Measurements from ENCODE around the gene TGFBR3.

TGFBR3 gene

DNA sequence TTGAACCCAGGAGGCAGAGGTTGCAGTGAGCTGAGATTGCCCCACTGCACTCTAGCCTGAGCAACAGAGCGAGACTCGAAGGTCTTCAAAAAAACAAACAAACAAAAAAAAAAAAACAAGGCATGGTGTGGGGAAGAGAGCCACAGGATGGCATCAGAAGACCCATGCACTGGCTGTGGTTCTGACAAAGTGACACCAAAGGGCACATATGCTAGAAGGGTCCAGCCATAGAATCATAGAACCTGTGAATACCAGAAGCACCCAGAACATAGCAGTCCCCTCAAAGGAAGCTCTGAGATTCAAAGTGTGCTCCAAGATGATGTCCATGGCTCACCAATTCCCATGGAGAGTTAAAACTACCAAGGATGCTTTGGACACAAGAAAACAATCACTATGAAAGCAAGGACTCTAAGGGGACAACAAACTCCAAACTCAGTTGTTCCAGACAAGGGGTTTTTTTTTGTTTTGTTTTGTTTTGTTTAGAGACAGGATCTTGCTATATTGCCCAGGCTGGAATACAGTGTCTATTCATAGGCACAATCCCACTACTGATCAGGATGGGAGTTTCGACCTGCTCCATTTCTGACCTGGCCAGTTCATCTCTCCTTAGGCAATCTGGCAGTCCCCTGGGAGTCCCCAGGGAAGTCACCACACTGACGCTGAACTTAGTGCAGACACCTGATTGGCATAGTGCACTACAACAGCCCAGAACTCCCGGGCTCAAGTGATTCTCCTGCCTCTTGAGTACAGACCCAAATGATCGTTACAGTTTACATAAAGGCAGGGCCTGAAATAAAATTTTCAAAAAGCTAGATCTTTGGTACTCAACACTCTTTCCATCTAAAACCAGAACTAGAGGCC lies 56.4 kb downstream of the TGFBR3 start:
- DNase-seq = no peak
- no peaks in the 10 kb centered on the region for H3K9me3 Mint-ChIP-seq
- H3K27me3 Mint-ChIP-seq = no peaks in the 10 kb centered on the region
- H3K27ac Mint-ChIP-seq = no peak overlapping the region
- peaks cover 35% of the 10 kb centered on the region for H3K4me1 Mint-ChIP-seq (ENCODE audit: low read depth)
- no peaks in the 10 kb centered on the region for H3K36me3 Mint-ChIP-seq (ENCODE audit: low read depth)
- no peak overlapping the region for H3K4me3 Mint-ChIP-seq

DNA sequence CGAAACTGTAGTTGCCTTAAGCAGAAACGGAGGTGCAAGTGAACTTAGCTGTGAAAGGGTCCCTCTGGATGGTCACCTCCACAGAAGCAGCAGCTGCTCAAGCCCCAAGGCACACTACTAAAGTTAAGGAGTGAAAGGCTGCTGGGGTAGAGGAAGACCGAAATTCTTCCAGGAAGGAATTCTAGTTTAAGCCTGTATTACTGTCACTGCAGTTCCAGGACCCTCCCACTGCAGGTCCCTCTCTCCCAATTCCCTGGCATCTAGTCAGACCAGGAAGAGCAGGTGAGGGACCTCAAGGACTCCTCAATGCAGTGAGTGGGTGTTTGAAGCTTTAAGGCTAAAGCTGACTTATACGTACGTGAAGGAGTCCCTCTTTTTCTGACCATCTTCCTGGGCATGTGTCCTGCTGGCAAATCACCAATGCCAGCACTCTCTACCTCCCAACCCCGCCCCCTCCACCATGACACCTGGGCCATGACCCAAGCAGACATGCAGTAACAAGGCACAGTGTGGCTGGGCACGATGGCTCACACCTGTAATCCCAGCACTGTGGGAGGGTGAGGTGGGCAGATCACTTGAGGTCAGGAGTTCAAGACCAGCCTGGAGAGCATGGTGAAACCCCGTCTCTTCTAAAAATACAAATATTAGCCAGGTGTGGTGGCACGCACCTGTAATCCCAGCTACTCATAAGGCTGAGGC lies 57.2 kb downstream of the TGFBR3 start:
- Mint-ChIP-seq H3K4me3 (no peak overlapping the region), H3K27me3 (no peaks in the 10 kb centered on the region), H3K36me3 (ENCODE audit: low read depth) (no peaks in the 10 kb centered on the region), H3K9me3 (no peaks in the 10 kb centered on the region), H3K4me1 (ENCODE audit: low read depth) (peaks cover 35% of the 10 kb centered on the region), H3K27ac (no peak overlapping the region)
- DNase-seq = no peak

DNA sequence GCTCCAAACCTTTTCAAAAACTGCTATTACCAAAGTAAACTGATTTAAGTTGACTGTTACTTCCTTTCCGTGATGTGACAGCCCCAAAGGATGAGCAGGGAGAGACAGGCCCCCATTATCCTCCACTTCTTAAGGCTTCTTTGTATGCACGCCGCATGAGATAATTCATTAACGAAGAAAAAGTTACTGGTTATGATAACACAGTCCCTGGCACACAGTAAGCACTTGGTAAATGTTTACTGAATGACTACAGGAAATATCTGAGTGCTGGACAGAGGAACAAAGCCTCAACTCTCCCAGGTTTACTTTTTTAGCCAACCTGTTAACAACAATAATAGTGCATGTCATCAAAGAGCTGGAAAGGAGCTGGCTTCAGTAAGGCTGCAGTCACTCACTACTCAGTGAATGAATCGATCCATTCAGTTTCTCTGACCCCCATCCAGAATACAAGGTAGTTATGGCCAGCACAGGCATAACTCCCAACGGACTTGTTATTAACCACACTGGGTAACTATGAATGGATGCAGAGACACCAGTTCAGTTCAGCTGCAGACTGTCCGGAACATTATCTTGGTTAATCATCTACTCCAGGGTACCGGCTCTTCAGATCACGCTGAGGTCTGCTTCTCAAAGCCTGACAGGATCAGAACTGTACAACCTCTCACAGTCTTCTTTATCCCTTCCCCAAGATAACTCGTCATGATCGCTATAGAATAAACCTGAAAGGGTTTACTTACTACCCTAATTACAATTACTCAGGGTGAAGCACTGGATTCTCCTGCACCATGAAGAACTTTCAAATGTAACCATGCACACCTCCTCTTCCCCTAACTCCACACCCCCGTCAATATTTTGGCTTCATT lies 58.3 kb downstream of the TGFBR3 start:
- Mint-ChIP-seq H3K36me3 (ENCODE audit: low read depth) (no peaks in the 10 kb centered on the region), H3K27me3 (no peaks in the 10 kb centered on the region), H3K27ac (no peak overlapping the region), H3K9me3 (no peaks in the 10 kb centered on the region), H3K4me3 (no peak overlapping the region), H3K4me1 (ENCODE audit: low read depth) (peaks cover 41% of the 10 kb centered on the region)
- no peak for DNase-seq

DNA sequence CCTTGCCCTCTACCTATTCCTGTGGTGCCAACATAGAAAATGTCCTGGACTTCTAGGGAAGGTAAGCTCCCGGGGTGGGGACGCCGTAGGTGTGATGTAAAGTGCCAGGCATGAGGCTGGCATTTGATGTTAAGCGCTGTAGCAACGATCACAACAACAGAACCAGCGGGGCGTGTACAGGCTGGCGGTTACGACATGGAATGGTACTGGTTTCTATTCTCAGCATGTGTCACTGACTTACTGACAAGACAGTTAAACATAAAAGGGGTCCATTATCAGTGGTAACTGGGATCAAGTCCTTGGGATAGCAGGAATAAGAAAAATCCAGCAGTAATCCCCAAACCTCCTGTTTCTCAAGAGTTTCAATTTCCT lies 58.9 kb downstream of the TGFBR3 start:
- DNase-seq = no peak
- H3K27ac Mint-ChIP-seq = no peak overlapping the region
- no peaks in the 10 kb centered on the region for H3K27me3 Mint-ChIP-seq
- no peaks in the 10 kb centered on the region for H3K9me3 Mint-ChIP-seq
- H3K4me1 Mint-ChIP-seq (ENCODE audit: low read depth) = peaks cover 41% of the 10 kb centered on the region
- H3K4me3 Mint-ChIP-seq = no peak overlapping the region
- no peaks in the 10 kb centered on the region for H3K36me3 Mint-ChIP-seq (ENCODE audit: low read depth)

DNA sequence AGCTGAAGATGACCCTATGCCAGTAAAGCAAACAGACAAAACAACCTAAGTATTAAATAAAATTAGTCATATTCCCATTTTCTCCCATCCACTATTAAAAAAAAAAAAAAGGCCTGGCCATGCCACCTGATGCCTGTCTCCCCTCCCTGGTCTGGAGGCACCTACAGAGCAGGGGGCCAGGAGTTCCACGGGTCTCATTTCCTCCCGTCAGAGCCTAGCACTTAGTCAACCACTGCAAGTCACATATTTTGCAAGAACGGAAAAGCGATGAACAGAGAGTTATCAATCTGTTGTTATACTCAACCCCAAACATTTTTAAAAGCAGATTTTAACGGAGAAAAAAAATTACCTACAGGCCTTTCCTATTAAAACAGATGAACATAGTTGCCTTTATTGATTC lies 59.3 kb downstream of the TGFBR3 start:
- no peaks in the 10 kb centered on the region for H3K36me3 Mint-ChIP-seq (ENCODE audit: low read depth)
- H3K9me3 Mint-ChIP-seq = no peaks in the 10 kb centered on the region
- no peak for DNase-seq
- peaks cover 44% of the 10 kb centered on the region for H3K4me1 Mint-ChIP-seq (ENCODE audit: low read depth)
- no peak overlapping the region for H3K4me3 Mint-ChIP-seq
- no peak overlapping the region for H3K27ac Mint-ChIP-seq
- no peaks in the 10 kb centered on the region for H3K27me3 Mint-ChIP-seq

DNA sequence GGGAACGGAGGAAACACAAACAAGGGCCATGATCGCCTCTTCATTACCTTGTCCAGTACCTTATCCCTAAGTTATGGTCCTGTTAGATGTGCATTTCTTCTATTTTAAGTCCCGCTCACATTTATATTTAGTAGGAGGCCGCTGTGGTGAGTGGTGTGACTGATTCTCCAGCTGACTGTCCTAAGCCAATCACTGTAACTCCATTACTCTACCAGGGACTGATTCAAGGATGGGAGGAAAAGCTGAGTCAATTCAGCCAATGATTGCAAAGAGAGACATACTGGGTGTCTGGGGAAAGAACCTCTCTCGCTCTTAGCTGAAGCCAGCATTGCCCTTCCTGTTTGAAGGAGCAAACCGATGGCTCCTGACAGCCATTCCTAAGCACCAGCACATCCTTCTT lies 59.7 kb downstream of the TGFBR3 start:
- Mint-ChIP-seq H3K27ac (no peak overlapping the region), H3K4me1 (ENCODE audit: low read depth) (peaks cover 45% of the 10 kb centered on the region), H3K4me3 (no peak overlapping the region), H3K9me3 (no peaks in the 10 kb centered on the region), H3K36me3 (ENCODE audit: low read depth) (no peaks in the 10 kb centered on the region), H3K27me3 (no peaks in the 10 kb centered on the region)
- no peak for DNase-seq

DNA sequence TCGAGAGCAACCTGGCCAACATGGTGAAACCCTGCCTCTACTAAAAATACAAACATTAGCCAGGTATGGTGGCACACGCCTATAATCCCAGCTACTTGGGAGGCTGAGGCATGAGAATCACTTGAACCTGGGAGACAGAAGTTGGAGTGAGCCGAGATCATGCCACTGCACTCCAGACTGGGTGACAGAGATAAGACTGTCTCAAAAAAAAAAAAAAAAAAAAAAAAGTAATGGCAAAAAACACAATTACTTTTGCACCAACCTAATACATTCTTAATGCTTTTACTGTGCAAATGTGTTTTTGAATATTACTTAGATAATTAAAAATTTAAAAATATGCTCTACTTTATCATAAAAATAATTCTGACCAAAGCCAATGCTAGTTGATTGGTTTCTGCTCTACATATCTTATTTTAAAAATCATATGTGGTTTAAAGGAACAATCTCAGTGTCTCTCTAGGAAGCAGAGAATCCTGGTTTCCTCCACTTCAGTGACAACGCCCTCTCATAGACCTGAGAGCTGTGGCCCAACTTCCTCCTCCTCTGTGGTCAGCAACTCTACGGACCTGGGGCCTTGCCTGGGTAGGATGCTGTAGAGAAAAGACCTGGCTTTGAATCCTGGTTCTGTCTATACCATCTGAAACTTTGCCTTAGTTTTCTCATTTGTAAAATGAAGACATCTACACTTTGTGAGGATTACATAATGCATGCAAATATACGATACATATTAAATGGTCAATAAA lies 64.7 kb downstream of the TGFBR3 start:
- DNase-seq = no peak
- Mint-ChIP-seq H3K4me1 (ENCODE audit: low read depth) (peaks cover 35% of the 10 kb centered on the region), H3K4me3 (no peak overlapping the region), H3K27me3 (no peaks in the 10 kb centered on the region), H3K9me3 (no peaks in the 10 kb centered on the region), H3K36me3 (ENCODE audit: low read depth) (no peaks in the 10 kb centered on the region), H3K27ac (no peak overlapping the region)

DNA sequence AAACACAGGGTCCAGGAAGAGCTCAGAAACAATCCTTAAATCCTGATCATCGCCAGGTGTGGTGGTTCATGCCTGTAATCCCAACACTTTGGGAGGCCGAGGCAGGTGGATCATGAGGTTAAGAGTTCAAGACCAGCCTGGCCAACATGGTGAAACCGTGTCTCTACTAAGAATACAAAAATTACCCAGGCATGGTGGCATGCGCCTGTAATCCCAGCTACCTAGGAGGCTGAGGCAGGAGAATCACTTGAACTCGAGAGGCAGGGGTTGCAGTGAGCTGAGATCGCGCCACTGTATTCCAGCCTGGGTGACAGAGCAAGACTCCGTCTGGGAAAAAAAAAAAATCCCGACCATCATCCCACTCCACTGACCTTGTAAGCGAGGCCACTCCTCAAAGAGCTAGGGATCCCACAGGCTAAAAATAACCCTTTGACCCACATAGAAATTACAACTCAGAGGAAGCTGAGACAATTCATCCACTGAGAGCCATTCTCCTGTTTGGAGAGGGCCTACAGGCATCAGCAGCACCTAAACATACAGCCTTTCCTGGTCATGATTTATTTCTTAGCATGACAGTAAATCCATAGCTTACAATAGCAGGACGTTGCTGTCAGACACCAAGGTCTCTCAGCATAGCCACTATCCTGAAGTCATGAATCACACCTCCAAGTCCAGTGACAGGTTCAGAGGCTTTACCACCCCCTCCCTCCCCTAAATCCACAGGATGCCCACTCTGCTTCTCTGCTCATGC lies 66.7 kb downstream of the TGFBR3 start:
- no peaks in the 10 kb centered on the region for H3K36me3 Mint-ChIP-seq (ENCODE audit: low read depth)
- no peak overlapping the region for H3K27ac Mint-ChIP-seq
- H3K4me3 Mint-ChIP-seq = no peak overlapping the region
- DNase-seq = no peak
- H3K4me1 Mint-ChIP-seq (ENCODE audit: low read depth) = peaks cover 38% of the 10 kb centered on the region
- no peaks in the 10 kb centered on the region for H3K9me3 Mint-ChIP-seq
- H3K27me3 Mint-ChIP-seq = no peaks in the 10 kb centered on the region

DNA sequence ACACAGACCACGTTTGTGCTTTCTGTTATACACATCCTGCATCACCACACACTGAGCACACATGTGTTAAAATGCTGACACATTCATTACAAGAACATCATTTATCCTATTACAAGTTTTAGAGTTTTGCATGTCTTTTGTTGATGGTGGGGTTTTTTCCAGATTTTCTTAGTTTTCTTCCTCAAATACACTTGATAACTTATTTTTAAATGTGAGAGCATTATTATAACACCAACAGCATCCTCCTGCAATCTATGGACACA lies 67.3 kb downstream of the TGFBR3 start:
- Mint-ChIP-seq H3K36me3 (ENCODE audit: low read depth) (no peaks in the 10 kb centered on the region), H3K4me3 (no peak overlapping the region), H3K27ac (no peak overlapping the region), H3K27me3 (no peaks in the 10 kb centered on the region), H3K9me3 (no peaks in the 10 kb centered on the region), H3K4me1 (ENCODE audit: low read depth) (peaks cover 44% of the 10 kb centered on the region)
- no peak for DNase-seq

DNA sequence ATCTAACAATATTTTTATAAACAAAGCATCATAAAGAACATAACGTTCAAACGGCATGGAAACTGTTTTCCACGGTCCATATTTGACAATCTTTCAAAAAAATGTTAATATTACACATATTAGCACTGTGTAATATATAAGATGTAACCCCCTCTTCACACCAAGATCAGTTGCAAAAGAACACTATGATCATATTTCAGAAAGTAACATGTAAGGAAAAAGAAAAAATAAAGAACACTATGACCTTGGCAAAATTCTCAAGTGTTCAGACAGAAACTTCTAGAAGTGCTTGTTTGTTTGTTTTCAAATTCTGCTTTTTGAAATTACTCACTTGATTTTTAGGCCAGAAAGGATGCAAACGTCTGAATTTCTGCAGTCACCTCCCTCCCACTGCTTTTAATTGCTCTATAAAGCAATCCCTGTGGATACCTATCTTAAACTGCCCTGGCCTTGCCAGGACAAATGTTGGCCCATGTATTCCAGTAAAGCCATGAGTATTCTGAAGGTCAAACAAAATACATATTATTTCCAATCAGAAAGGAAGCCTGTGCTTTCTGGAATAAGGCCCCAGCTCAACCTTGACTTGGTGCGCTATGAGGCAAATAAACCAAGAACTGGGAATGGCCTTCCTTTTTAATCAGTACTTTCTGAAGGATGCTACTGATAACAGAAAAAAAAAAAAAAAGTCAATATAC lies 68.6 kb downstream of the TGFBR3 start:
- no peaks in the 10 kb centered on the region for H3K36me3 Mint-ChIP-seq (ENCODE audit: low read depth)
- H3K27me3 Mint-ChIP-seq = no peaks in the 10 kb centered on the region
- peaks cover 47% of the 10 kb centered on the region for H3K4me1 Mint-ChIP-seq (ENCODE audit: low read depth)
- H3K4me3 Mint-ChIP-seq = no peak overlapping the region
- no peak for DNase-seq
- H3K9me3 Mint-ChIP-seq = no peaks in the 10 kb centered on the region
- H3K27ac Mint-ChIP-seq = no peak overlapping the region

DNA sequence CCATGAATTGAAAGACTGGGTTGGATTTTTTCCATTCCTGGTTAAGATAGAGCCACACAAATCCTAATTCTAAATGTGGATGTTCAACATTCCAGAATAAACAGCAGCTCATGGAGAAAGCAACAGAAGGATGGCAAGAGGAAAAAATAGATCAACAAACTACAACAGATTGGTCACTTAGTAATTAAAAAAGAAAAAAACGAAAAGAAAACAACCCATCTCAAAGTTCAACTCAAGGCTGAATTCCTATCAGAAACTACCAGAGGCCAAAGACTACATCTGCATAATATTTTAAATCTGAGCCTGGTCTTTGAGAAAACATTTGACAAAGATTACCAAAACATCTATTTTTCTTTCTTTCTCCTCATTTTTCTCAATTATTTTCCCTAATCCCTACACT lies 69.9 kb downstream of the TGFBR3 start:
- no peak overlapping the region for H3K27ac Mint-ChIP-seq
- peaks cover 50% of the 10 kb centered on the region for H3K4me1 Mint-ChIP-seq (ENCODE audit: low read depth)
- H3K9me3 Mint-ChIP-seq = no peaks in the 10 kb centered on the region
- H3K4me3 Mint-ChIP-seq = no peak overlapping the region
- DNase-seq = no peak
- H3K36me3 Mint-ChIP-seq (ENCODE audit: low read depth) = no peaks in the 10 kb centered on the region
- no peaks in the 10 kb centered on the region for H3K27me3 Mint-ChIP-seq

DNA sequence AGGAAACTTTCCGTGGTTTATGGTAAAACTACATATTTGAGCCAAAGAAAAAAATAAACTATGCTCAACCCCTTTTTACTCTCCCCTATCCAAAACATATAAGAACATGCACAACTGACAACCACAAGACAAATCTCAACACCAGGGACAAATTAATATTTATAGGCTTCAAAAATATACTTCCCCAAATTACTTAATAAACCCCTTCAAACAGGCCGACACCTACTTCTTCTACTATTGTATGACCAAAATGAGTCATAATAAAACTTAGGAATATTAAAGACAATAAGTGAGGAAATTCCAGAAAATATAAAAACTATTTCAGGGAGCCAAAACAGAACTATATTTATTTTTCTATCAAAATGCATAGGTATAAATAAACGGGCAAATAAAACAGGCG lies 71.5 kb downstream of the TGFBR3 start:
- Mint-ChIP-seq H3K27ac (no peak overlapping the region), H3K9me3 (no peaks in the 10 kb centered on the region), H3K27me3 (no peaks in the 10 kb centered on the region)

DNA sequence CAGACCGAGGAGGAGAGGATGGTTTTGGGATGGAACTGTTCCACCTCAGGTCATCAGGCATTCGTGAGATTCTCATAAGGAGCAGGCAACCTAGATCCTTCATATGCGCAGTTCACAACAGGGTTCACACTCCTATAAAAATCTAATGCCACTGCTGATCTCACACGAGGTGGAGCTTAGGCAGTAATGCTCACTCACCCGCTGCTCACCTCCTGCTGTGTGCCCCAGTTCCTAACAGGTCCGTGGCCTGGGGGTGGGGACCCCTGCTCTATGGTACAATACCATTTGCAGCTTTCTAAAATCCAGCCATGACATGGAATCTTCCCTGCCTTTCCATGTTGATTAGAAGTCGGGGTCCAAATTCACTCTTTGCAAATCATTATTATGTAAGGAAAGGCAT lies 72.1 kb downstream of the TGFBR3 start:
- Mint-ChIP-seq H3K27ac (no peak overlapping the region), H3K9me3 (no peaks in the 10 kb centered on the region), H3K4me1 (ENCODE audit: low read depth) (peaks cover 67% of the 10 kb centered on the region), H3K4me3 (no peak overlapping the region), H3K27me3 (no peaks in the 10 kb centered on the region), H3K36me3 (ENCODE audit: low read depth) (no peaks in the 10 kb centered on the region)
- DNase-seq = no peak

More for the DNA sequence above, 71.5 kb downstream of the TGFBR3 start:
- DNase-seq = no peak
- Mint-ChIP-seq H3K4me3 (no peak overlapping the region), H3K4me1 (ENCODE audit: low read depth) (peaks cover 61% of the 10 kb centered on the region), H3K36me3 (ENCODE audit: low read depth) (no peaks in the 10 kb centered on the region)

Data from activated T-cell treated with anti-CD3 and anti-CD28 coated beads, Interleukin-2, amount 50 U/mL, for 24 hours (primary cell).